ENCODE results near the gene IGF1.
"Not testable (repeated sequence)": the region's sequence is repeated elsewhere in the genome, so short reads cannot be mapped to it uniquely, and the experiment has no call there.

The IGF1 gene

GRCh38 chr12:102371165-102371564, 109.2 kb downstream of the IGF1 start:
- TF ChIP-seq CTCF (IDR thresholded peaks at IDR 0.05; ENCODE audit: low read depth, low read length) = no peak

GRCh38 chr12:102369876-102370275, 110.5 kb downstream of the IGF1 start:
- no peaks in the 10 kb centered on the region for H3K9me3 ChIP-seq (ENCODE audit: severe bottlenecking)
- no peaks in the 10 kb centered on the region for H3K27me3 ChIP-seq (ENCODE audit: insufficient read depth, low read depth, severe bottlenecking)
- DNase-seq = no peak
- TF ChIP-seq CTCF (IDR thresholded peaks at IDR 0.05; ENCODE audit: low read depth, low read length) = no peak
- no peak overlapping the region for H3K4me3 ChIP-seq (ENCODE audit: low read depth, low read length)
- no peaks in the 10 kb centered on the region for H3K36me3 ChIP-seq
- H3K27ac ChIP-seq = no peak overlapping the region

More at GRCh38 chr12:102371165-102371564, 109.2 kb downstream of the IGF1 start:
- no peaks in the 10 kb centered on the region for H3K27me3 ChIP-seq (ENCODE audit: insufficient read depth, low read depth, severe bottlenecking)
- H3K27ac ChIP-seq = no peak overlapping the region
- DNase-seq = no peak
- no peak overlapping the region for H3K4me3 ChIP-seq (ENCODE audit: low read depth, low read length)
- no peaks in the 10 kb centered on the region for H3K9me3 ChIP-seq (ENCODE audit: severe bottlenecking)
- H3K36me3 ChIP-seq = no peaks in the 10 kb centered on the region

- H3K27ac ChIP-seq = no peak overlapping the region
- TF ChIP-seq CTCF (IDR thresholded peaks at IDR 0.05; ENCODE audit: low read depth, low read length) = no peak
- H3K9me3 ChIP-seq (ENCODE audit: severe bottlenecking) = peaks cover 4% of the 10 kb centered on the region
- no peak overlapping the region for H3K4me3 ChIP-seq (ENCODE audit: low read depth, low read length)
- H3K27me3 ChIP-seq (ENCODE audit: insufficient read depth, low read depth, severe bottlenecking) = no peaks in the 10 kb centered on the region
- no peak for DNase-seq
- H3K36me3 ChIP-seq = no peaks in the 10 kb centered on the region
Observed at GRCh38 chr12:102365365-102365764, 115.0 kb downstream of the IGF1 start.

GRCh38 chr12:102364709-102365108, 115.7 kb downstream of the IGF1 start:
- Histone ChIP-seq H3K27ac (no peak overlapping the region), H3K27me3 (ENCODE audit: insufficient read depth, low read depth, severe bottlenecking) (no peaks in the 10 kb centered on the region), H3K36me3 (no peaks in the 10 kb centered on the region), H3K9me3 (ENCODE audit: severe bottlenecking) (peaks cover 4% of the 10 kb centered on the region), H3K4me3 (ENCODE audit: low read depth, low read length) (no peak overlapping the region)
- TF ChIP-seq CTCF (IDR thresholded peaks at IDR 0.05; ENCODE audit: low read depth, low read length) = no peak
- DNase-seq = no peak

- H3K4me3 ChIP-seq (ENCODE audit: low read depth, low read length) = no peak overlapping the region
- H3K9me3 ChIP-seq (ENCODE audit: severe bottlenecking) = peaks cover 13% of the 10 kb centered on the region
- no peak for TF ChIP-seq CTCF (IDR thresholded peaks at IDR 0.05; ENCODE audit: low read depth, low read length)
- H3K27me3 ChIP-seq (ENCODE audit: insufficient read depth, low read depth, severe bottlenecking) = no peaks in the 10 kb centered on the region
- H3K36me3 ChIP-seq = no peaks in the 10 kb centered on the region
- no peak for DNase-seq
- H3K27ac ChIP-seq = no peak overlapping the region
Observed at GRCh38 chr12:102356690-102357089, 123.7 kb downstream of the IGF1 start.

- not testable (repeated sequence) for DNase-seq; H3K4me3 ChIP-seq (ENCODE audit: low read depth, low read length); H3K36me3 ChIP-seq; H3K27ac ChIP-seq; H3K27me3 ChIP-seq (ENCODE audit: insufficient read depth, low read depth, severe bottlenecking)
- peaks cover 13% of the 10 kb centered on the region for H3K9me3 ChIP-seq (ENCODE audit: severe bottlenecking)
Observed at GRCh38 chr12:102354281-102354680, 126.1 kb downstream of the IGF1 start.
